H9 (cell line): ENCODE data around the gene BCORL1. TPM values are rescaled to one million over a fixed set of nuclear protein-coding genes. Genes with fewer than 3 reads are reported as not detected.

Source experiments
- DNase-seq: peaks from one replicate; pipeline ENCODE4 v3.0.0-alpha.2; 2017
- H2AFZ ChIP-seq: one replicate; pipeline ENCODE4 v1.6.1; 2013; ENCODE audit warnings: mild to moderate bottlenecking, low read length, control low read depth, moderate library complexity
- H2AK5ac ChIP-seq: 2 replicates; pipeline ENCODE4 v1.6.1; 2013; ENCODE audit warnings: low read length, control low read depth, mixed read lengths; ENCODE audit not compliant: insufficient read length
- H2BK120ac ChIP-seq: one replicate; pipeline ENCODE4 v1.6.1; 2013; ENCODE audit warnings: low read depth, mild to moderate bottlenecking, low read length, control low read depth, inconsistent platforms; ENCODE audit not compliant: poor library complexity, severe bottlenecking
- H2BK12ac ChIP-seq: 2 replicates; pipeline ENCODE4 v1.6.1; 2013; ENCODE audit warnings: low read length, control low read depth, mixed read lengths, low read depth; ENCODE audit not compliant: insufficient read length
- H2BK15ac ChIP-seq: 2 replicates; pipeline ENCODE4 v1.6.1; 2013; ENCODE audit warnings: low read depth, low read length, control low read depth
- H2BK20ac ChIP-seq: one replicate; pipeline ENCODE4 v1.6.1; 2013; ENCODE audit warnings: low read depth, mild to moderate bottlenecking, low read length, control low read depth, inconsistent platforms; ENCODE audit not compliant: poor library complexity, severe bottlenecking
- H2BK5ac ChIP-seq: 2 replicates; pipeline ENCODE4 v1.6.1; 2013; ENCODE audit warnings: low read length, control low read depth, mixed read lengths; ENCODE audit not compliant: insufficient read length
- H3K14ac ChIP-seq: 2 replicates; pipeline ENCODE4 v1.6.1; 2013; ENCODE audit warnings: low read length, control low read depth; ENCODE audit not compliant: insufficient read depth
- H3K18ac ChIP-seq: 2 replicates; pipeline ENCODE4 v1.6.1; 2013; ENCODE audit warnings: low read depth, mild to moderate bottlenecking, mixed read lengths, low read length, control low read depth; ENCODE audit not compliant: insufficient read length
- H3K23ac ChIP-seq: 2 replicates; pipeline ENCODE4 v1.6.1; 2013; ENCODE audit warnings: low read length, control low read depth, mixed read lengths, low read depth; ENCODE audit not compliant: insufficient read length
- H3K23me2 ChIP-seq: 2 replicates; pipeline ENCODE4 v1.6.1; 2013; ENCODE audit warnings: low read depth, mild to moderate bottlenecking, mixed read lengths, low read length, control low read depth; ENCODE audit not compliant: insufficient read length, poor library complexity, severe bottlenecking
- H3K27ac ChIP-seq: 2 replicates; pipeline ENCODE4 v1.5.1; 2013; ENCODE audit warnings: low read length, control low read depth, mixed read lengths, low read depth; ENCODE audit not compliant: insufficient read length
- H3K27me3 ChIP-seq: 2 replicates; pipeline ENCODE4 v1.6.1; 2013; ENCODE audit warnings: low read length, control low read depth, inconsistent platforms; ENCODE audit not compliant: insufficient read depth
- H3K4ac ChIP-seq: 2 replicates; pipeline ENCODE4 v1.6.1; 2013; ENCODE audit warnings: low read depth, mild to moderate bottlenecking, control low read depth, inconsistent platforms, low read length, moderate library complexity
- H3K4me1 ChIP-seq: 2 replicates; pipeline ENCODE4 v1.6.1; 2013; ENCODE audit warnings: low read length, control low read depth, inconsistent platforms; ENCODE audit not compliant: insufficient read depth
- H3K4me2 ChIP-seq: 2 replicates; pipeline ENCODE4 v1.6.1; 2013; ENCODE audit warnings: low read length, control low read depth, mixed read lengths; ENCODE audit not compliant: insufficient read length, insufficient read depth
- H3K56ac ChIP-seq: 2 replicates; pipeline ENCODE4 v1.6.1; 2013; ENCODE audit warnings: low read depth, mild to moderate bottlenecking, mixed read lengths, low read length, control low read depth; ENCODE audit not compliant: insufficient read length
- H3K79me1 ChIP-seq: 2 replicates; pipeline ENCODE4 v1.6.1; 2013; ENCODE audit warnings: low read depth, mild to moderate bottlenecking, moderate library complexity, low read length, control low read depth, inconsistent platforms; ENCODE audit not compliant: insufficient read depth, poor library complexity, severe bottlenecking
- H3K79me2 ChIP-seq: 2 replicates; pipeline ENCODE4 v1.6.1; 2013; ENCODE audit warnings: low read length, control low read depth, inconsistent platforms; ENCODE audit not compliant: insufficient read depth
- H3K9ac ChIP-seq: 2 replicates; pipeline ENCODE4 v1.6.1; 2013; ENCODE audit warnings: low read length, control low read depth, mixed read lengths; ENCODE audit not compliant: insufficient read length; ENCODE audit errors: extremely low read depth
- H3K9me3 ChIP-seq: one replicate; pipeline ENCODE4 v1.6.1; 2013; ENCODE audit warnings: low read depth, low read length, inconsistent platforms; ENCODE audit not compliant: control insufficient read depth
- H3T11ph ChIP-seq: one replicate; pipeline ENCODE4 v1.6.1; 2013; ENCODE audit warnings: mild to moderate bottlenecking, low read length, control low read depth, inconsistent platforms
- H4K20me1 ChIP-seq: one replicate; pipeline ENCODE4 v1.6.1; 2013; ENCODE audit not compliant: control insufficient read depth, insufficient read length, insufficient read depth
- H4K5ac ChIP-seq: 2 replicates; pipeline ENCODE4 v1.6.1; 2013; ENCODE audit warnings: low read depth, mild to moderate bottlenecking, mixed read lengths, low read length, control low read depth; ENCODE audit not compliant: insufficient read length
- H4K8ac ChIP-seq: replicated peaks from 2 replicates; pipeline ENCODE4 v1.6.1; 2013; ENCODE audit warnings: low read length, control low read depth, mixed read lengths, low read depth; ENCODE audit not compliant: insufficient read length
- H4K91ac ChIP-seq: 2 replicates; pipeline ENCODE4 v1.6.1; 2013; ENCODE audit warnings: low read depth, mild to moderate bottlenecking, moderate library complexity, mixed read lengths, low read length, control low read depth; ENCODE audit not compliant: insufficient read length
- H3K27ac Mint-ChIP-seq, 3 experiments: 2 replicates in 2 of 3; 3 replicates in 1 of 3; pipeline ENCODE4 v1.8.0; 2020 to 2021; ENCODE audit warnings: mixed read lengths in 3 of 3, mild to moderate bottlenecking in 1 of 3, moderate library complexity in 1 of 3
- H3K27me3 Mint-ChIP-seq: 2 replicates; pipeline ENCODE4 v1.8.0; 2021; ENCODE audit warnings: low read depth, mild to moderate bottlenecking, moderate library complexity, mixed read lengths
- H3K36me3 Mint-ChIP-seq, 3 experiments: 2 replicates in 2 of 3; 3 replicates in 1 of 3; pipeline ENCODE4 v1.8.0; 2020 to 2021; ENCODE audit warnings: low read depth in 3 of 3, mixed read lengths in 3 of 3; ENCODE audit not compliant: insufficient read depth in 1 of 3
- H3K4me1 Mint-ChIP-seq, 2 experiments: 2 replicates each; pipeline ENCODE4 v1.8.0; 2020; ENCODE audit warnings: mixed read lengths in 2 of 2
- H3K4me3 Mint-ChIP-seq, 2 experiments: 2 replicates in 1 of 2; 3 replicates in 1 of 2; pipeline ENCODE4 v1.8.0; 2020 to 2021; ENCODE audit warnings: mild to moderate bottlenecking in 2 of 2, mixed read lengths in 2 of 2, moderate library complexity in 1 of 2
- H3K9me3 Mint-ChIP-seq, 2 experiments: 2 replicates in 1 of 2; 3 replicates in 1 of 2; pipeline ENCODE4 v1.8.0; 2020; ENCODE audit warnings: mild to moderate bottlenecking in 2 of 2, mixed read lengths in 2 of 2, moderate library complexity in 1 of 2
- WGBS: extraction: QIAGEN DNeasy Blood & Tissue Kit; methylation state at CpG from one replicate; pipeline ENCODE4 v1.1.7; 2013; ENCODE audit warnings: missing lambda C conversion rate, low lambda C conversion rate, mixed read lengths; ENCODE audit not compliant: insufficient read length; ENCODE audit errors: extremely low coverage; 5-methylcytosine and 5-hydroxymethylcytosine counted together
- total RNA-seq: library from RNA; stranded (reverse); gene quantifications from 2 replicates; pipeline ENCODE4 v1.2.1, GENCODE V29; 2021
- TF ChIP-seq, protein P1 (sequence below): fragments of 200-600 bp; sonication (generic); conservative IDR thresholded peaks from 3 replicates; pipeline ENCODE4 v1.8.0; 2021; ENCODE audit warnings: antibody characterized with exemption, mild to moderate bottlenecking

The BCORL1 gene
- total RNA-seq, 1 experiment from 2014 or later, result 6.1 TPM

GRCh38 chrX:129958814-129959492 is 23.5 kb upstream of the BCORL1 start:
- peak overlapping the region in 1 of 2 experiments; percentile 87; a peak in 3 of 5 replicates for H3K4me3 Mint-ChIP-seq
- Histone ChIP-seq H4K8ac (no peak overlapping the region), H3K14ac (no peak overlapping the region; the same call in 1 of the 2 replicates), H3K27ac (no peak overlapping the region), H3K79me1 (no peaks in the 10 kb centered on the region), H2BK120ac (no peak overlapping the region), H3K27me3 (peaks cover 54% of the 10 kb centered on the region), H3K4me2 (peak overlapping the region; percentile 14), H2AK5ac (no peak overlapping the region), H3K4me1 (no peaks in the 10 kb centered on the region), H3K23me2 (peaks cover 16% of the 10 kb centered on the region), H4K91ac (no peak overlapping the region), H4K20me1 (no peaks in the 10 kb centered on the region), H3T11ph (no peak overlapping the region), H4K5ac (no peak overlapping the region), H2BK15ac (no peak overlapping the region), H3K9me3 (peaks cover 17% of the 10 kb centered on the region), H2BK5ac (no peak overlapping the region), H3K4ac (no peak overlapping the region), H2BK12ac (no peak overlapping the region), H3K79me2 (no peaks in the 10 kb centered on the region), H2AFZ (no peak overlapping the region), H3K18ac (no peak overlapping the region), H2BK20ac (no peak overlapping the region), H3K9ac (no peak overlapping the region), H3K56ac (no peak overlapping the region), H3K23ac (no peak overlapping the region)
- peaks cover 0 to 5% (median 0%) of the 10 kb centered on the region in 3 experiments; a peak in 1 of 7 replicates for H3K36me3 Mint-ChIP-seq
- H3K4me1 Mint-ChIP-seq, result peaks cover 16 to 36% of the 10 kb centered on the region in 2 experiments
- no peak overlapping the region for H3K27ac Mint-ChIP-seq
- TF ChIP-seq, protein P1, sequence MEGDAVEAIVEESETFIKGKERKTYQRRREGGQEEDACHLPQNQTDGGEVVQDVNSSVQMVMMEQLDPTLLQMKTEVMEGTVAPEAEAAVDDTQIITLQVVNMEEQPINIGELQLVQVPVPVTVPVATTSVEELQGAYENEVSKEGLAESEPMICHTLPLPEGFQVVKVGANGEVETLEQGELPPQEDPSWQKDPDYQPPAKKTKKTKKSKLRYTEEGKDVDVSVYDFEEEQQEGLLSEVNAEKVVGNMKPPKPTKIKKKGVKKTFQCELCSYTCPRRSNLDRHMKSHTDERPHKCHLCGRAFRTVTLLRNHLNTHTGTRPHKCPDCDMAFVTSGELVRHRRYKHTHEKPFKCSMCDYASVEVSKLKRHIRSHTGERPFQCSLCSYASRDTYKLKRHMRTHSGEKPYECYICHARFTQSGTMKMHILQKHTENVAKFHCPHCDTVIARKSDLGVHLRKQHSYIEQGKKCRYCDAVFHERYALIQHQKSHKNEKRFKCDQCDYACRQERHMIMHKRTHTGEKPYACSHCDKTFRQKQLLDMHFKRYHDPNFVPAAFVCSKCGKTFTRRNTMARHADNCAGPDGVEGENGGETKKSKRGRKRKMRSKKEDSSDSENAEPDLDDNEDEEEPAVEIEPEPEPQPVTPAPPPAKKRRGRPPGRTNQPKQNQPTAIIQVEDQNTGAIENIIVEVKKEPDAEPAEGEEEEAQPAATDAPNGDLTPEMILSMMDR, result no peak
- no CpG with 5 or more reads among the region's 13 CpGs for WGBS
- H3K9me3 Mint-ChIP-seq, result peaks cover 0 to 87% of the 10 kb centered on the region in 2 experiments; a peak in 2 of 5 replicates
- H3K27me3 Mint-ChIP-seq, result peaks cover 88% of the 10 kb centered on the region
- no peak for DNase-seq
